Stimulated activated naive B cell treated with anti-CD40 and anti-IgM and Interleukin-4, amounts not matched to agents 10 μg/mL and 1 μg/mL and 100 μg/mL, for 72 hours (primary cell): ENCODE data around the gene UBE2I.
"Not testable (repeated sequence)": the region's sequence is repeated elsewhere in the genome, so short reads cannot be mapped to it uniquely, and the experiment has no call there.

ENCODE experiments used
- ATAC-seq, 2 donors: fragments of 150-1000 bp; cut with Tn5 transposase; replicated peaks; 2 replicates each; pipeline ENCODE4 v1.10.0; 2021; ENCODE audit warnings: moderate library complexity in 1 of 2
- DNase-seq: peaks from one replicate; pipeline ENCODE4 v3.0.0; 2021
- H3K27ac Mint-ChIP-seq: one replicate; pipeline ENCODE4 v1.8.0; 2022; ENCODE audit warnings: mild to moderate bottlenecking, mixed read lengths
- H3K27me3 Mint-ChIP-seq, 2 donors: one replicate each; pipeline ENCODE4 v1.8.0; 2022; ENCODE audit warnings: mixed read lengths in 2 of 2
- H3K36me3 Mint-ChIP-seq, 2 donors: one replicate each; pipeline ENCODE4 v1.8.0; 2022; ENCODE audit warnings: mixed read lengths in 2 of 2, mild to moderate bottlenecking in 1 of 2
- H3K4me1 Mint-ChIP-seq, 2 donors: one replicate each; pipeline ENCODE4 v1.8.0; 2022; ENCODE audit warnings: mixed read lengths in 2 of 2, mild to moderate bottlenecking in 1 of 2
- H3K4me3 Mint-ChIP-seq, 2 donors: one replicate each; pipeline ENCODE4 v1.8.0; 2022; ENCODE audit warnings: mild to moderate bottlenecking in 2 of 2, mixed read lengths in 2 of 2, moderate library complexity in 1 of 2
- H3K9me3 Mint-ChIP-seq, 2 donors: one replicate each; pipeline ENCODE4 v1.8.0; 2022; ENCODE audit warnings: mixed read lengths in 2 of 2, mild to moderate bottlenecking in 1 of 2

UBE2I gene

DNA sequence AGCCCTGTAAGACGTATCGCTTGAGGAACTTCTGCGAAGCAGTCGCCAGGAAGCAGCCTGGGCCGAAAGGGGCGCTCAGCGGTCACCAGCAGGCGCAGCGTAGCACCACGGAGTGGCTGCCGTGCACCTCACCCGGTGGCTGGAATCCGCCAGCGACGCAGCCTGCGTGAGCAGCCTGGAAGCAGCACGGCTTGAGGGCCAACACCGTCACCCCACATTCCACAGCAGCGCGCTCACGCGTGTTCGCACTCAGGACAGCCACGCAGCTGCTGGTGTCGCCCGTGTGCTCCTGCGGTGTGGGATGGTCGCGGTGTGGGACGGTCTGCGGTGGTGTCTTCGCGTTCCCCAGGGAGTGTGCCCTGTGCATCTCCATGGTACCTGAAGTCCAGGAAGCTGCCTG is 9.6 kb downstream of the UBE2I start:
- Mint-ChIP-seq H3K9me3 (no peaks in the 10 kb centered on the region), H3K36me3 (peaks cover 46 to 71% of the 10 kb centered on the region in 2 donors), H3K4me3 (no peak overlapping the region), H3K4me1 (peaks cover 6 to 8% of the 10 kb centered on the region in 2 donors), H3K27me3 (no peaks in the 10 kb centered on the region), H3K27ac (no peak overlapping the region)
- ATAC-seq (no peak), DNase-seq (no peak)

DNA sequence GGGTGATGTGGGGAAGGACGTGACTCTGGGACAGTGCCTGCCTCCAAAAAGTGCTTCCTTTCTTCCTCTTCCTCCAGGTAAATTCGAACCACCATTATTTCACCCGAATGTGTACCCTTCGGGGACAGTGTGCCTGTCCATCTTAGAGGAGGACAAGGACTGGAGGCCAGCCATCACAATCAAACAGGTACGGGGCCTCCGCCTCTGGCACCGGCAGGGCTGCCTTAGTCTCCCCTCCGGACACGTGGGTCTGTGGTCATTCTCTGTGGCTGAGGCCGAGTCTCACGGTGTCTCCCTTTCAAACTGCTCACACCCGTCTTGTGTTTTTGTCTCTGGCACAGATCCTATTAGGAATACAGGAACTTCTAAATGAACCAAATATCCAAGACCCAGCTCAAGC is 10.7 kb downstream of the UBE2I start:
- Mint-ChIP-seq H3K27me3 (no peaks in the 10 kb centered on the region), H3K4me3 (no peak overlapping the region), H3K4me1 (peaks cover 4 to 6% of the 10 kb centered on the region in 2 donors), H3K27ac (peak overlapping the region; percentile 20), H3K36me3 (peaks cover 44 to 71% of the 10 kb centered on the region in 2 donors), H3K9me3 (no peaks in the 10 kb centered on the region)
- no peak for DNase-seq
- ATAC-seq = no peak

DNA sequence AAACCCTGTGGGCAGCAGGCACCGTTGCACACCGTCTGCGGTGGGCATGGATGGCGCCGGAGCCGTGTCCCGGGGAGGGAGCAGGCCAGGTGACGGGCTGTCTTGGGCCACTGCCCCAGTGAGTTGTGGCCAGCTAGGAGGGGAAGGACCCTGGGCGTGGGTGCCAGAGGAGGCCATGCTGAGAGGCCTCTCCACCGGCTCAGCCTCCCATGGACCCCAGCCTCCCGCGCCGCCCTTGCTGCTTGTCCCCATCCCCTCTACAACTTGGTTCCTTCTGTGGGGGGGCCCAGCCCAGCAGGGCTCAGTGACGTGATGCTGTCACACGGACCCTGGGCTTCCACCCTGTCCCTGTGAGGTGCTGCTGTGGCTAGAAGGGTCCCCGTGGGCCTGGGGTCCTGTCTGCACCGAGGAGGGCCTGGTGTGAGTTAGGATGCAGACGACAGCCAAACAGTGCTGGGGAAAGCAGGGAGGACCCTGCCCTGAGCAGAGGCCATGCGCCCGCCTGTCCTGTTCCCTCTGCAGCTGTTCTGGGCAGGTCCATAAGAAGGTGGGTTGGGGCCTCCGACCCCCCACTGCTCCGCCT is 11.3 kb downstream of the UBE2I start:
- no peak for ATAC-seq
- Mint-ChIP-seq H3K27me3 (no peaks in the 10 kb centered on the region), H3K4me1 (peaks cover 4 to 6% of the 10 kb centered on the region in 2 donors), H3K4me3 (no peak overlapping the region), H3K36me3 (peaks cover 47 to 68% of the 10 kb centered on the region in 2 donors), H3K9me3 (no peaks in the 10 kb centered on the region), H3K27ac (peak overlapping the region; percentile 20)
- no peak for DNase-seq

DNA sequence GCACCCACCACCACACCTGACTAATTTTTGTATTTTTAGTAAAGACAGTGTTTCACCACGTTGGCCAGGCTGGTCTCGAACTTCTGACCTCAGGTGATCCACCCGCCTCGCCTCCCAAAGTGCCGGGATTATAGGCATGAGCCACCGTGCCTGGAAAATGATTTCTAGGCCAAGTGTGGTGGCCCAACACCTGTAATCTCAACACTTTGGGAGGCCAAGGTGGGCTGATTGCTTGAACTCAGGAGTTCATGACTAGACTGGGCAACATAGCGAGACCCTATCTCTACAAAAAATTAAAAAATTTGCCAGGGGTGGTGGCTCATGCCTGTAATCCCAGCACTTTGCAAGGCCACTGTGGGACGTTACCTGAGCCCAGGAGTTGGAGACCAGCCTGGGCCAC is 13.0 kb downstream of the UBE2I start:
- H3K4me1 Mint-ChIP-seq = peaks cover 4 to 6% of the 10 kb centered on the region in 2 donors
- DNase-seq = no peak
- H3K36me3 Mint-ChIP-seq = peaks cover 43 to 53% of the 10 kb centered on the region in 2 donors
- H3K27ac Mint-ChIP-seq = no peak overlapping the region
- no peak overlapping the region for H3K4me3 Mint-ChIP-seq
- ATAC-seq = no peak
- H3K27me3 Mint-ChIP-seq = no peaks in the 10 kb centered on the region
- no peaks in the 10 kb centered on the region for H3K9me3 Mint-ChIP-seq

DNA sequence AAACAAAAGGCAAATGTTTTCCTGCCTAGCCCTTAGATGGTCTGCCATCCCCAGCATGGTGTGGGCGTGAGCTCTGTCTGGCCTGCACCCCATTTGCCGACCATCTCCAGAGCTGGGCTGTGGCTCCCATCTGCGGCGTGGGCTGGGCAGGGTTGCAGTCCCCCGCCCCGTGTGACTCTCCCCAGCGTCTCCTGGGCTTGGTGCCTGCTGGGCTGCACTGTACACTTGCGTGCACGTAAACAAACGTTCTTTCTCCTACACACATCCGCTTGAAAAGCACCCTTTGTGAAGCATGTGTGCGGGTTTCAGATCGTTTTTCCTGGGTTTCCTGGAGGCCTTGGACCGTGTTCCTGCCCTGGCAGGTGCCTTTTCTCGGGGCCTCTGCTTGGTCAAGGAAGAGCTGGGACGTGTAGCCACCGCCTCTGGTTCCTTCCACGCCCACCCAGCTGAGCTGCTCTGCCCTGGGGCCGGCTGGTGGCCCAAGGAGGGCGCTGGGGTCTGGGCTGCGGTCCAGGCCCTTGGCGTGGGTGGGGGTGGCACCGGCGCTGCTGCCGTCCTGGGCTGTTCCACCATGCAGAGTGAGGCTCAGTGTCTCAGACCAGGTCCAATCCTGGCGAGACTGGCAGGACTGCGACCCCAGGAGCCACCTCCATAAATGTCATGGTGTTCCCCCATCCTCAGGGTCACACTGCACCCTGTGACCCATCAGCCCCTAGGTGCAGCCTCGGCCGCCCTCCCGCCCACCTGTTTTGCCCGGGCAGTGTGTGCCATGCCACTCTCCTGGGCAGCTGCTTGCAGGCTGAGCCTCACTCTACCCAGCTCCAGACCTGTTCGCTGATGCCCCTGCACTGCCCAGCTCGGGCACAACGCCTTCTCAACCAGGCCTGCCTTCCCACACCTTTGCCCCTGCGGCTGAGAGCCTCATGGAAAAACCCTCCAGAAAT is 14.1 kb downstream of the UBE2I start:
- H3K9me3 Mint-ChIP-seq = no peaks in the 10 kb centered on the region
- DNase-seq = no peak
- peaks cover 32 to 41% of the 10 kb centered on the region in 2 donors for H3K36me3 Mint-ChIP-seq
- no peaks in the 10 kb centered on the region for H3K27me3 Mint-ChIP-seq
- H3K27ac Mint-ChIP-seq = peak overlapping the region; percentile 37
- peak in 1 of 2 donors; percentile 4 for ATAC-seq
- no peak overlapping the region for H3K4me3 Mint-ChIP-seq
- H3K4me1 Mint-ChIP-seq = peaks cover 0 to 2% of the 10 kb centered on the region in 2 donors

DNA sequence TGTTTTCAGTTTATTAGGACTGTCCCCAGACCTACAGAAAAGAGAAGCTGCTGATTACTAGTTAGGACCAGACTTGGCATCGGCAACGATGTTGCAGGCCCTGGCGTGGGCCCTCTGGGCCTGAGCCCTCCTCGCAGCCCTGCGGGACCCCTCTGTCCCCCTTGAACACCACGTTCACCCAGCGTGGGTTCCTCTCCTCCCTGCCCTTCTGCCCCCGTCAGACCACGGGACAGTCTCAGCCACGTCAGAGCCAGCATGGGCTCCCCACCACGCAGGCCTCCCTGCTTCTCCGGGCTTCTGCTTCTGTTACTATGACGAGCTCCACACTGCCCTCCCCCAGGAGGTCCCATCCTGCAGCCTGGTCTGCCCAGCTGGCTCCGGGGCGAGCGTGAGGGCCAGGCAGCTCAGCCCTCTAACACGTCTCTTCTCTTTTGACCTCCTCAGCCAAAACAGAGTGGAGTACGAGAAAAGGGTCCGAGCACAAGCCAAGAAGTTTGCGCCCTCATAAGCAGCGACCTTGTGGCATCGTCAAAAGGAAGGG is 14.9 kb downstream of the UBE2I start:
- Mint-ChIP-seq H3K4me1 (peaks cover 0 to under 1% of the 10 kb centered on the region in 2 donors), H3K9me3 (no peaks in the 10 kb centered on the region), H3K4me3 (no peak overlapping the region), H3K27me3 (no peaks in the 10 kb centered on the region), H3K36me3 (peaks cover 27 to 37% of the 10 kb centered on the region in 2 donors), H3K27ac (peak overlapping the region; percentile 21)
- ATAC-seq = no peak
- DNase-seq = no peak

DNA sequence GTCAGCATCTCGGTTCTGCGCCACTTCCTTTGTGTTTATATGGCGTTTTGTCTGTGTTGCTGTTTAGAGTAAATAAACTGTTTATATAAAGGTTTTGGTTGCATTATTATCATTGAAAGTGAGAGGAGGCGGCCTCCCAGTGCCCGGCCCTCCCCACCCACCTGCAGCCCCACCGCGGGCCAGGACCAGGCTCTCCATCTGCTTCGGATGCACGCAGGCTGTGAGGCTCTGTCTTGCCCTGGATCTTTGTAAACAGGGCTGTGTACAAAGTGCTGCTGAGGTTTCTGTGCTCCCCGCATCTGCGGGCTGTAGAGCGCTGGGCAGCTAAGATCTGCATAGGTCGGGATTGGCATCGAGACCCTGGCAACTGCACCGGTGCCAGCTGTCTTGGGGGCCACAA is 15.8 kb downstream of the UBE2I start:
- no peak overlapping the region for H3K27ac Mint-ChIP-seq
- no peaks in the 10 kb centered on the region for H3K9me3 Mint-ChIP-seq
- DNase-seq = no peak
- H3K36me3 Mint-ChIP-seq = peaks cover 23 to 33% of the 10 kb centered on the region in 2 donors
- H3K27me3 Mint-ChIP-seq = no peaks in the 10 kb centered on the region
- H3K4me3 Mint-ChIP-seq = no peak overlapping the region
- no peak for ATAC-seq
- H3K4me1 Mint-ChIP-seq = no peaks in the 10 kb centered on the region

DNA sequence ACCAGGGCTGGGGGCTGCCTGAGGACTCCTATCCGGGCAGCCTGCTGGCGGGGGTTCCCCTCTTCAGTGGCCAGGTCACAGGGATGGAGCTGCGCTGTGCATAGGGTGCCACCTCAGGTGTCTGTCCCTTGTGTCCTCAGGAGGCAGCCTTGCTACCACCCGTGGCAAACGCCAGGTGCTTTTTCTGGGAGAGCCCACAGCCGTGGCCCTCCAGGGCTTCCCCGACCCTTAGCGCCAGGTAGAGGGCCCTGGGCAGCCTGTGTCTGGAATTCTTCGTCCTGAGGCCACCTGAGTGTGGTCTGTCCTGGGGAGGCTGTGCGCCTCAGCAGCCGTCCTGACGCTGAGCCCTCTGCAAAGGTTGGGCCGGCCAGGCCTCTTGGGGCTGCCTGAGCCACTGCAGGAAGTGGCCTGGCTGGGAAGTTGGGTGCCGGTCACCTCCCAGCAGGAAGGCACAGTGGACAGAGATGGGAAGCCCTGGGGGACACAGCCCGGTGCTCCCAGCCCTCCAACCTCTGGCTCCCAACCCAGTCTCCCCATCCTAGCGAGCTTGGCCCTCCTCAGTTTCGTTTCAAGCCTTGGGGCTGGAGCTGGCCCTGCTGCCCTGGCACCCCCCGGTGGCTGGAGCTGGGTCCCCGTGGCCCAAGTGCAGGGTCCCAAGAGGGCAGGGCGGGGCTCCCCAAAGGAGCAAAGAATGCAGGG is 16.4 kb downstream of the UBE2I start:
- H3K27me3 Mint-ChIP-seq = no peaks in the 10 kb centered on the region
- no peaks in the 10 kb centered on the region for H3K4me1 Mint-ChIP-seq
- no peak for DNase-seq
- ATAC-seq = peak; percentile 26 to 37
- peaks cover 23 to 27% of the 10 kb centered on the region in 2 donors for H3K36me3 Mint-ChIP-seq
- no peak overlapping the region for H3K27ac Mint-ChIP-seq
- no peaks in the 10 kb centered on the region for H3K9me3 Mint-ChIP-seq
- H3K4me3 Mint-ChIP-seq = no peak overlapping the region

DNA sequence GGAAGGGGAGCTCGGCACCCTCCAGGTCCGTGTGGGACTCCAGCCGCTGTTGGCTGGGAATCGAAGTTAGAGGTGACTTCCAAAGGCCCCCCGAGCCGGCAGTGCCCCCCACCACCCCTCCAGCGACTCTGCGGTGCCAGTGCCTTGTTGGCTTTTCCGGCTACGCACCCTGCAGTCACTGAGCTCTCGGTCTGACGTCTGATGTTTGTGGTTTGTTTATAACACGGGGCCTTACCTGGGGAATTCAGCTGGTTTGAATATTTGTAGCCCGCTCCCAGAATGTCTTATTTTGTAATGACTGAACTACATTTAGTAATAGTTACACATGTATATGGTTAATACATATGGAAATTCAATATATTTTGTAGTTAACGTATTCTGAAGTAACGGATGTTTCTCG is 17.0 kb downstream of the UBE2I start:
- H3K9me3 Mint-ChIP-seq = no peaks in the 10 kb centered on the region
- ATAC-seq = peak in 1 of 2 donors; percentile 17
- H3K4me3 Mint-ChIP-seq = no peak overlapping the region
- peak overlapping the region; percentile 72 for H3K27ac Mint-ChIP-seq
- peaks cover 3 to 4% of the 10 kb centered on the region in 2 donors for H3K4me1 Mint-ChIP-seq
- DNase-seq = no peak
- peaks cover 0 to 4% of the 10 kb centered on the region in 2 donors for H3K27me3 Mint-ChIP-seq
- H3K36me3 Mint-ChIP-seq = peaks cover 21% of the 10 kb centered on the region in 2 donors

DNA sequence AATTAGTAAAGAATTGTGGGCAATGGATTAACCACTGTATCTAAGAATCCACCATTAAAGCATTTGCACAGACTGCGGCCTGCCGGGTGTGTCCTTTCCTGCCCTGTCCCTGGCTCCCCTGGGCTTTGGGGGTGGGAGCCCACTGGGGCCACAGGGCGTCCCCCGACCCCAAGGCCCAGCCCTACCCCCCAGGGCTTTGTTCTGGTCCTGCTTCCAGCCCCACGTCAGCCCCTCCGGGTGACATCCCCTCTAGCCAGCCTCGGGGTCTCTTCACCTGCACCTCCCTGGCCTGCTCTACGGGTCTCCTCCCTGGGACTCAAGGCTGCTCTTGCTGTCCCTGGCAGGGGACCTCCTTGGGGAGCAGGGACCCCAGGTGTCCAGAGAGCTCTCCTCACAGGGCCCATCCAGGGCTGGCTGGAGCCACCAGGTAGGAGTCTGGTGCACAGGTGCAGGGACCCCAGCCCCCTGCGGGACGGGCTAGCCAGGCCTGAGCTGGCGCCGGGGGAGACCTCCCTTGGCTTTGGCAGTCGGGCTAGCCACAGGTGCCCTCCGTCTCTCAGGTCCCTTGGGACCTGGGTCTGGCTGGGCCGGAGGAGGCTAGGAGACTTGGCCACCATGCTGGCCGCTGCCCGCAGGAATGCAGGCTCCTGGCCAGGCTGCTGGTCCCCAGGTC is 17.6 kb downstream of the UBE2I start:
- ATAC-seq (no peak), DNase-seq (no peak)
- H3K36me3 Mint-ChIP-seq = peaks cover 18% of the 10 kb centered on the region in 2 donors
- H3K27me3 Mint-ChIP-seq = peaks cover 0 to 11% of the 10 kb centered on the region in 2 donors
- peaks cover 8 to 11% of the 10 kb centered on the region in 2 donors for H3K4me1 Mint-ChIP-seq
- H3K9me3 Mint-ChIP-seq = no peaks in the 10 kb centered on the region
- H3K27ac Mint-ChIP-seq = peak overlapping the region; percentile 72
- no peak overlapping the region for H3K4me3 Mint-ChIP-seq

DNA sequence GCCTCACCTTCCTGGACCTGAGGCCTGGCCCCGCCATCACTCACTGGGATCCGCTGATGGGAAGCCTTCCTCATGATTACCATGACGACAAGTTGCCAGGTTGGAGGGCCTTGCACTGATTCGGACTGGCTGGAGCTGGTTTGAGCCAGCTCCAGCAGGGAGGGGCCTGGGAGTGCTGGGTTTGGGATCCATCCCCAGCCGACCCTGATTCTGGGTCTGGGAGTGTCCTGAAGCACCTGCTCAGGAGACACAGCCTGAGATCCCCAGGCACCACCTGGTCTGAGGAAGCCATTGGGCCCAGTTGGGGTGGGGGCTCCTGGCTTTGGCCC is 18.1 kb downstream of the UBE2I start:
- ATAC-seq (no peak), DNase-seq (no peak)
- Mint-ChIP-seq H3K9me3 (no peaks in the 10 kb centered on the region), H3K27ac (no peak overlapping the region), H3K4me3 (no peak overlapping the region), H3K4me1 (peaks cover 11 to 16% of the 10 kb centered on the region in 2 donors), H3K27me3 (peaks cover 4 to 16% of the 10 kb centered on the region in 2 donors), H3K36me3 (peaks cover 15 to 16% of the 10 kb centered on the region in 2 donors)

DNA sequence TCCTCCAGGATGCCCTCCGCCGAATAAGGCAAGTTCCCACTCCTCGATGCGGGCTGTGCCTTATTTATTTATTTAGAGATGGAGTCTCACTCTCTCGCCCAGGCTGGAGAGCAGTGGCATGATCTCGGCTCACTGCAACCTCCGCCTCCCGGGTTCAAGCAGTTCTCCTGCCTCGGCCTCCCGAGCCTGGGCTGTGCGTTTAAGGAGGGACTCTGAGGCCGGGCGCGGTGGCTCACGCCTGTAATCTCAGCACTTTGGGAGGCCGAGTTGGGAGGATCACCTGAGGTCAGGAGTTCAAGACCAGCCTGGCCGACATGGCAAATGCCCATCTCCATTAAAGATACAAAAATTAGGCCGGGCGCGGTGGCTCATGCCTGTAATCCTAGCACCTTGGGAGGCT is 18.7 kb downstream of the UBE2I start:
- not testable (repeated sequence) for DNase-seq, ATAC-seq, H3K27ac Mint-ChIP-seq, H3K4me3 Mint-ChIP-seq, H3K9me3 Mint-ChIP-seq
- Mint-ChIP-seq H3K4me1 (peaks cover 13 to 21% of the 10 kb centered on the region in 2 donors), H3K27me3 (peaks cover 5 to 18% of the 10 kb centered on the region in 2 donors), H3K36me3 (peaks cover 14 to 16% of the 10 kb centered on the region in 2 donors)

DNA sequence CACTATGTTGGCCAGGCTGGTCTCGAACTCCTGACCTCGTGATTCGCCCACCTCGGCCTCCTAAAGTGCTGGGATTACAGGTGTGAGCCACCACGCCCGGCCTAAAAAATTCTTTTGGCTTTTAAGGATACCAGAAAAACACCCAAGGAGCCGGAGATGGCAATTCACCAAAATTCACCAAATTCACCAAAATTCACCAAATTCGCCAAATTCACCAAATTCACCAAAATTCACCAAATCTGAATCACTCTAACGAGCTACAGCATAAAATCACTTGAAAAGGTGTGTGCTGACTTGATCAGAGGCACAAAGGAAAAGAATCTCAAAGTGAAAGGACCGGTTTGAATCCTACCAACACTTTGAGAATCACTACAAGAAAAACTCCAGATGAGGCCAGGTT is 19.5 kb downstream of the UBE2I start:
- H3K4me3 Mint-ChIP-seq, H3K27ac Mint-ChIP-seq, DNase-seq, H3K9me3 Mint-ChIP-seq, H3K36me3 Mint-ChIP-seq, ATAC-seq: not testable (repeated sequence)
- peaks cover 13 to 21% of the 10 kb centered on the region in 2 donors for H3K4me1 Mint-ChIP-seq
- H3K27me3 Mint-ChIP-seq = peaks cover 5 to 18% of the 10 kb centered on the region in 2 donors
